ENCODE results near the gene KRTAP19-8. TPM values are rescaled to one million over a fixed set of nuclear protein-coding genes. Genes with fewer than 3 reads are reported as not detected.

KRTAP19-8 gene
- polyA plus RNA-seq (ENCODE audit: insufficient read length in 12 of 12), result not detected
- long read RNA-seq, donor 1, result 0 reads
- long read RNA-seq, donor 2, result 0 reads
- long read RNA-seq, donor 3, result 0 reads
- long read RNA-seq, donor 4, result 0 reads
- long read RNA-seq, donor 5, result 0 reads
- long read RNA-seq, donor 6, result 0 reads
- long read RNA-seq, donor 7, result 0 reads
- long read RNA-seq, donor 8, result 0 reads
- long read RNA-seq, donor 9, result 0 reads
- long read RNA-seq, donor 10, result 0 reads
- long read RNA-seq, donor 11, partial matches to known transcripts, result 0 of 1 reads
- long read RNA-seq, donor 11, other reads (novel, unspliced or antisense), result 0 of 1 reads

DNA sequence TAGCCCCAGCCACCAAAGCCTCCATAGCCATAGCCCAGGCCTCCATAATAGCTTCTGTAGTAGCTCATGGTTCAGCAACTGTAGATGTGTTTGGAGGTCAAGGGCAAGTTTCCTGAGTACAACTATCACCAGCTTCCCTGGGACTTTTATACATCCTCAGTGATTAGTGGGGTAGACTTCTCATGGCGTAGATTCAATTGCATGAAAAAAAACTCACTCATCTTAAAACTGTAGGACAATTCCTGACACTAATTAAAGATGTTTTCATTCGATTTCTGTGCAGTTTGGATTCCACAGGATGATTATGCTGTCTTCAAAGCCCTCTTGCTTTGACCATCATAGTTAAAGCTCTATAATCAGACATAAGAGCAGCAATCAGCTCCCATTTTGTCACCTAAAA is at the start of gene KRTAP19-8:
Gene KRTAP19-8 (minus strand): TSS at position 101 of the 400 bp plus-strand sequence. CDS start 33 bp downstream, at position 68.
- no peak for DNase-seq

- DNase-seq, result no peak
Measured at GRCh38 chr21:31087639-31088473, 49.6 kb upstream of the KRTAP19-8 start.

GRCh38 chr21:31084689-31085088 is 46.4 kb upstream of the KRTAP19-8 start:
- no peak for DNase-seq

DNA sequence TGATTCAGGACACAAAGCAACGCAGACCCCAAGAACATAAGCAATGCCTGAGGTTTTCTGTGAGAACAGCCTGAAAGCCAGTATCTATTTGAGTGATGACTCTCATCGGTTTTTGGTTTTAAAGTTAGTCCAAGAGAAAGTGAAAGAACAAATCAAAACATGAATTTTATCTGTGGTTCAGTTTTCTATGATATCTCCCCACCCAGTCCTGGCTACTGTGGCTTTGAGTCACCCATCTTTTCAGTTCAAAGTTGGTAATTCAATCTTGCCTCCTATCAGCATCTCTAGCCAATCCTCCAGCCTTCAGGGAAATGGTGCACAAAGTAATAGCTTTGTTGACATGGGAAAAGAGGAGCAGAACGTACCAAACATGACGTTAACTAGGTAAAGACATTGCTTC is 40.5 kb upstream of the KRTAP19-8 start:
- DNase-seq, result no peak

DNA sequence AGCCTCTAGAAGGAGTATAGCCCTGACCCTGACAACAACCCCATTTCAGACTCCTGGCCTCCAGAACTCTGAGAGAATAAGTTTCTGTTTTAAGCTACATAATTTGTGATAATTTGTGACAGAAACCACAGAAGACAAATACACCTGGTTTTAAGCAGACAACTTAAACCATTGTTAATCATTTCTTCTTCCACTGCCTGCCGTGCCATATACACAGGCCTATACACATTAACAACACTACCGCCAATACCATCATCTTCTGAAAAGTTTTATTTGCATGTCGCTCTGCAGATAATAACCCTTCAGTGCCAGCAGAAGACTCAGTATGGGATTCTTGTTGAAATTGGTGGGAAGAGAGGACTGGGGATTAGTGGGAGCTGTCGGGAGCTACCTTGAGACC is 39.9 kb upstream of the KRTAP19-8 start:
- no peak for DNase-seq

GRCh38 chr21:31075848-31076247 is 37.6 kb upstream of the KRTAP19-8 start:
- DNase-seq, result no peak

- DNase-seq, result no peak
Measured at GRCh38 chr21:31072533-31072932, 34.3 kb upstream of the KRTAP19-8 start.

GRCh38 chr21:31064803-31065202 is 26.5 kb upstream of the KRTAP19-8 start:
- no peak for DNase-seq

GRCh38 chr21:31052489-31053142 is 14.3 kb upstream of the KRTAP19-8 start:
- DNase-seq, result no peak

GRCh38 chr21:31050577-31051157 is 12.4 kb upstream of the KRTAP19-8 start:
- no peak for DNase-seq

- no peak for DNase-seq
Measured at GRCh38 chr21:31045841-31046240, 7.6 kb upstream of the KRTAP19-8 start.

- no peak for DNase-seq
Measured at GRCh38 chr21:31043471-31043870, 5.2 kb upstream of the KRTAP19-8 start.

- DNase-seq, result no peak
Measured at GRCh38 chr21:31042080-31042464, 3.8 kb upstream of the KRTAP19-8 start.

GRCh38 chr21:31041295-31042079 is 3.2 kb upstream of the KRTAP19-8 start:
- no peak for DNase-seq

GRCh38 chr21:31034378-31034777 is 3.9 kb downstream of the KRTAP19-8 start:
- DNase-seq, result no peak

GRCh38 chr21:31030367-31031106 is 7.7 kb downstream of the KRTAP19-8 start:
- DNase-seq, result no peak

DNA sequence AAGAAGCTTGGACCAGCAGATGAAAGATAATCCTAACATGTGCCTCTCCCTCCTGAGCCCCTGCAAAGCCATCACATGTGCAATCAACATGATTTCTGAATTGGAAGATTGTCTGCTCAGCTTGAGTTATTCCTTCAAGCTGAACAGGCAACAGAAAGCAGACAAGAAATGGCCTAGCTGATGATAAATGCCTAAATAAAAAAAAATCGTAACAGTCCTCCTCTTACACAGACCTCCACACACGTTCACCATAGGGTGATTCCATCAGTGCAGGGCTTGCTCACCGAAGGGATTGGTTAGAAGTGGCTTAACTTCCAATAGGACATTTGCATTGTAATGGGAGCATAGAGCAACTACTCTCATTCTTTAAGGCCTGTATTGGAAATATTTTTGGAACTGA is 14.6 kb downstream of the KRTAP19-8 start:
- no peak for DNase-seq

DNA sequence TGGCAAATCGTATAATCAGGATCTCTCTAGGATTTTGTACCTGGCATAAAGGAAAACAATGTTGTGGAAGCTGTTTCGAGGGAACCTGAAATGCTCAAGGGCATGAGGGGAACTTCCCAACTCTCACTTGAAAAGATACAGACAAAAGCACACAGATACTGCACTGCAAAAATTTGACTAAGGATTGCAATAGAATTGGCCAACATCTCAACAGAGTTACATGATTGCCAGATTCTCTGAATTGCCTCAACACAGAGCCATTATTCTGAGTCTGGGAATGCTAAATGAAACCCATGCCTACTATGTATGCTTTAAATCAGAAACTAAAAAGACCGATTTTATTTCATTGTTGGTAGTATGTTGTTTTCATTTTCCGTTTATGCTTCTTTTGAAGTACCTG is 16.0 kb downstream of the KRTAP19-8 start:
- no peak for DNase-seq

GRCh38 chr21:31018232-31018631 is 20.0 kb downstream of the KRTAP19-8 start:
- no peak for DNase-seq

- DNase-seq, result no peak
Measured at GRCh38 chr21:31014891-31015290, 23.4 kb downstream of the KRTAP19-8 start.
